HepG2 (cell line): Measurements from ENCODE around the gene CCM2L. TPM values are rescaled to one million over a fixed set of nuclear protein-coding genes. Genes with fewer than 3 reads are reported as not detected.
A peak's percentile ranks its signal among the peaks of the same experiment; 100 is the strongest.

Experiments used
- ATAC-seq: fragments of 200-7000 bp; cut with Tn5 transposase; 3 replicates; pipeline ENCODE4 v1.9.1; 2020; ENCODE audit warnings: mild to moderate bottlenecking, moderate library complexity
- BruUV-seq: library from RNA; stranded (reverse); fragments of 400-500 nt; replicated peaks from 2 replicates; lab custom pipeline; 2021; lab: Mats Ljungman, UMichigan
- CTCF ChIA-PET: fragments of 300-600 bp; formaldehyde crosslinking; extraction: SDS; loops from one replicate; lab custom pipeline; 2021; ENCODE audit warnings: low total read pairs, inconsistent platforms, low intra/inter-chr PET ratio; lab: Yijun Ruan, JAX
- POLR2A ChIA-PET: fragments of 350-600 bp; sonication (Branson Sonifier 250); formaldehyde crosslinking; loops from one replicate; lab custom pipeline; 2020; ENCODE audit warnings: antibody characterized with exemption, inconsistent platforms; lab: Yijun Ruan, JAX
- DNase-seq: peaks from one replicate; pipeline ENCODE4 v3.0.0-alpha.2; 2015; ENCODE audit warnings: low spot score
- FAIRE-seq: peaks from 3 replicates; lab custom pipeline; 2011; peaks lifted over from hg19 to GRCh38; lab: Jason Lieb, UNC
- H2AFZ ChIP-seq: one replicate; pipeline ENCODE4 v1.6.1; 2011; ENCODE audit warnings: low read length, inconsistent platforms
- H3K27ac ChIP-seq: fragments of 300-600 bp; 3 replicates; pipeline ENCODE4 v1.8.0; 2011; ENCODE audit warnings: mixed run types, mild to moderate bottlenecking, mixed read lengths, low read length, inconsistent platforms; ENCODE audit not compliant: insufficient read depth; ENCODE audit errors: extremely low read length
- H3K27me3 ChIP-seq, 2 experiments: fragments of 200-600 bp in 1 of 2; 2 replicates in 1 of 2; 3 replicates in 1 of 2; pipeline versions ENCODE4 v1.6.0 to v1.8.0; 2011; ENCODE audit warnings: low read length in 2 of 2, mild to moderate bottlenecking in 2 of 2, moderate library complexity in 2 of 2, inconsistent platforms in 1 of 2; ENCODE audit not compliant: insufficient read depth in 2 of 2, control insufficient read depth in 1 of 2
- H3K36me3 ChIP-seq, 2 experiments: fragments of 200-600 bp in 1 of 2; replicated peaks in 1 of 2; 2 replicates in 1 of 2; 3 replicates in 1 of 2; pipeline versions ENCODE4 v1.5.1 to v1.8.0; 2011; ENCODE audit warnings: low read length in 2 of 2, inconsistent platforms in 1 of 2; ENCODE audit not compliant: insufficient read depth in 2 of 2, control insufficient read depth in 1 of 2
- H3K4me1 ChIP-seq: 2 replicates; pipeline ENCODE4 v1.5.1; 2012; ENCODE audit warnings: low read length, inconsistent platforms; ENCODE audit not compliant: insufficient read depth
- H3K4me2 ChIP-seq: 2 replicates; pipeline ENCODE4 v1.6.0; 2011; ENCODE audit warnings: low read depth, low read length, inconsistent platforms
- H3K4me3 ChIP-seq, 3 experiments: fragments of 200-600 bp in 1 of 3; sonication (generic), shearing (Covaris generic) in 1 of 3; replicated peaks in 1 of 3; 2 replicates each; pipeline ENCODE4 v1.5.1; 2011 to 2016; ENCODE audit warnings: low read length in 3 of 3, inconsistent platforms in 2 of 3, low read depth in 2 of 3, mild to moderate bottlenecking in 2 of 3, control low read depth in 1 of 3, mixed read lengths in 1 of 3; ENCODE audit not compliant: insufficient read depth in 1 of 3
- H3K79me2 ChIP-seq: one replicate; pipeline ENCODE4 v1.6.1; 2011; ENCODE audit warnings: low read length, inconsistent platforms; ENCODE audit not compliant: insufficient read depth
- H3K9ac ChIP-seq: 2 replicates; pipeline ENCODE4 v1.6.0; 2011; ENCODE audit warnings: mild to moderate bottlenecking, low read depth, low read length, inconsistent platforms; ENCODE audit not compliant: insufficient read depth
- H3K9me3 ChIP-seq: 2 replicates; pipeline ENCODE4 v1.5.1; 2012; ENCODE audit warnings: mild to moderate bottlenecking, low read length
- H4K20me1 ChIP-seq: 2 replicates; pipeline ENCODE4 v1.6.0; 2011; ENCODE audit warnings: inconsistent platforms, mild to moderate bottlenecking, low read length, moderate library complexity; ENCODE audit not compliant: insufficient read depth
- CBX2 ChIP-seq, 2 experiments: fragments of 200-600 bp in 1 of 2; sonication (generic); formaldehyde crosslinking in 1 of 2; IDR thresholded peaks; 2 replicates each; pipeline versions ENCODE4 v1.7.0 to v1.8.1; 2018 to 2022; ENCODE audit warnings: low read depth in 2 of 2, low read length in 1 of 2, mild to moderate bottlenecking in 1 of 2, missing genetic modification reagents in 1 of 2
- KDM2A ChIP-seq: sonication (generic); formaldehyde crosslinking; IDR thresholded peaks from 2 replicates; pipeline ENCODE4 v1.4.0; 2020; ENCODE audit warnings: low read depth, missing genetic modification reagents, borderline replicate concordance
- MXI1 ChIP-seq: IDR thresholded peaks from 3 replicates; pipeline ENCODE4 v1.6.1; 2012; ENCODE audit warnings: low read depth, low read length, inconsistent platforms, borderline replicate concordance
- MZF1 ChIP-seq: sonication (generic); formaldehyde crosslinking; IDR thresholded peaks from 2 replicates; pipeline ENCODE4 v1.8.1; 2023; ENCODE audit warnings: mild to moderate bottlenecking, missing genetic modification reagents, borderline replicate concordance
- RFX1 ChIP-seq: fragments of 450-650 bp; IDR thresholded peaks from 2 replicates; pipeline ENCODE4 v1.6.1; 2017
- SRSF1 ChIP-seq: fragments of 200-400 bp; formaldehyde crosslinking; optimal IDR thresholded peaks from 2 replicates; pipeline ENCODE3; 2017; ENCODE audit warnings: mild to moderate bottlenecking, low read depth, low read length, moderate library complexity
- ZBTB1 ChIP-seq: sonication (generic); formaldehyde crosslinking; IDR thresholded peaks from 2 replicates; pipeline ENCODE4 v1.4.0; 2020; ENCODE audit warnings: missing genetic modification reagents, borderline replicate concordance
- ZBTB40 ChIP-seq, 2 experiments: fragments of 450-650 bp in 1 of 2; sonication (generic) in 1 of 2; formaldehyde crosslinking in 1 of 2; IDR thresholded peaks; 2 replicates each; pipeline versions ENCODE4 v1.6.1 to v1.8.0; 2016 to 2022; ENCODE audit warnings: antibody characterized with exemption in 1 of 2, mild to moderate bottlenecking in 1 of 2, missing genetic modification reagents in 1 of 2
- ZFP90 ChIP-seq: sonication (generic); formaldehyde crosslinking; IDR thresholded peaks from 2 replicates; pipeline ENCODE4 v1.8.0; 2022; ENCODE audit warnings: missing genetic modification reagents, mild to moderate bottlenecking, inconsistent platforms, borderline replicate concordance
- ZFY ChIP-seq: sonication (generic); formaldehyde crosslinking; IDR thresholded peaks from 2 replicates; pipeline ENCODE4 v1.4.0; 2020; ENCODE audit warnings: missing genetic modification reagents
- ZNF326 ChIP-seq: sonication (generic); formaldehyde crosslinking; IDR thresholded peaks from 2 replicates; pipeline ENCODE4 v1.4.0; 2020; ENCODE audit warnings: missing genetic modification reagents, borderline replicate concordance
- ZNF33B ChIP-seq: sonication (generic); formaldehyde crosslinking; IDR thresholded peaks from 2 replicates; pipeline ENCODE4 v1.5.1; 2020; ENCODE audit warnings: mild to moderate bottlenecking, missing genetic modification reagents
- ZNF350 ChIP-seq: sonication (generic); formaldehyde crosslinking; IDR thresholded peaks from 2 replicates; pipeline ENCODE4 v1.4.0; 2020; ENCODE audit warnings: mild to moderate bottlenecking, low read depth, missing genetic modification reagents, borderline replicate concordance
- ZNF367 ChIP-seq: sonication (generic); formaldehyde crosslinking; IDR thresholded peaks from 2 replicates; pipeline ENCODE4 v1.4.0; 2020; ENCODE audit warnings: missing genetic modification reagents, borderline replicate concordance
- ZNF530 ChIP-seq: sonication (generic); formaldehyde crosslinking; IDR thresholded peaks from 2 replicates; pipeline ENCODE4 v1.5.0; 2020; ENCODE audit warnings: low read depth, mild to moderate bottlenecking, missing genetic modification reagents
- WGBS: methylation state at CpG from one replicate; pipeline ENCODE4 v1.1.6; 2017; ENCODE audit warnings: low lambda C conversion rate; 5-methylcytosine and 5-hydroxymethylcytosine counted together
- in situ Hi-C: cut with HindIII; loops from 2 replicates; pipeline ENCODE4 v1.10.0; 2017; ENCODE audit warnings: low pct_unique_long_range_greater_than_20kb; ENCODE audit not compliant: extremely low pct_ligation_motif_present
- intact Hi-C: fragments of 100-400 bp; cut with micrococcal nuclease; formaldehyde crosslinking; loops from one replicate; pipeline ENCODE4 v1.10.0; 2022; ENCODE audit not compliant: unreplicated experiment
- polyA plus RNA-seq, 8 experiments: library from polyadenylated mRNA; depleted of rRNA in 3 of 8; stranded (reverse) in 7 of 8; unstranded in 1 of 8; fragments of >200 nt; fragmentation: Illumina TruSeq in 4 of 8; extraction: Trizol in 4 of 8; gene quantifications; 2 replicates each; pipeline versions ENCODE4 v1.2.1 to v1.2.3, GENCODE V29; 2011 to 2016; ENCODE audit warnings: low read depth in 4 of 8, missing spikeins in 1 of 8, mixed read lengths in 1 of 8; ENCODE audit not compliant: insufficient read depth in 1 of 8
- total RNA-seq, 5 experiments: library from RNA; depleted of rRNA; stranded (reverse); fragments of >200 nt; fragmentation: Illumina TruSeq; extraction: Trizol; gene quantifications; 2 replicates each; pipeline ENCODE4 v1.2.3, GENCODE V29; 2016; ENCODE audit warnings: low read depth in 1 of 5

CCM2L gene
- total and polyA plus RNA-seq, 2 of the 13 experiments (the other 11 are each of a cell fraction or from before 2014, with no cell fraction given), result 0.15 TPM; not detected in 1

GRCh38 chr20:32079655-32080109 is 69.4 kb downstream of the CCM2L start:
- in situ Hi-C loops (no loop called here), intact Hi-C loops (no loop called here)
- Histone ChIP-seq H3K27ac (no peak overlapping the region), H3K79me2 (no peaks in the 10 kb centered on the region), H3K4me3 (peak overlapping the region in 1 of 3 experiments; percentile 41; a peak in 1 of 6 replicates), H3K4me2 (peak overlapping the region; percentile 41; the same call in 1 of the 2 replicates), H3K9me3 (no peaks in the 10 kb centered on the region), H3K9ac (no peak overlapping the region), H3K4me1 (peaks cover 12% of the 10 kb centered on the region), H3K27me3 (peaks cover 7 to 49% of the 10 kb centered on the region in 2 experiments; a peak in 3 of 5 replicates), H2AFZ (peak overlapping the region; percentile 57), H3K36me3 (no peaks in the 10 kb centered on the region), H4K20me1 (no peaks in the 10 kb centered on the region)
- no TSS peak for BruUV-seq
- WGBS, result 2% methylated on average over 8 of the region's 8 CpGs
- DNase-seq (peak; percentile 61), ATAC-seq (peak; percentile 90), FAIRE-seq (peak; percentile 69)
- POLR2A ChIA-PET, result no interaction called here
- CTCF ChIA-PET, result no interaction called here
- TF ChIP-seq KDM2A (CRISPR knock-in tag) (no peak; the same call in 1 of the 2 replicates), ZBTB40 (IDR thresholded peaks at IDR 0.05) (no peak), ZBTB40 (CRISPR knock-in tag; IDR thresholded peaks at IDR 0.05) (0 out of 2 replicates have a peak, but pooled peaks have one; percentile 44), RFX1 (no peak), ZBTB1 (CRISPR knock-in tag) (no peak), MZF1 (CRISPR knock-in tag) (no peak), CBX2 (IDR thresholded peaks at IDR 0.05; ENCODE audit: low read depth, low read length) (no peak), CBX2 (CRISPR knock-in tag; IDR thresholded peaks at IDR 0.05; ENCODE audit: low read depth) (no peak), SRSF1 (no peak), MXI1 (no peak), ZFY (CRISPR knock-in tag) (peak; percentile 47; the same call in 1 of the 2 replicates), ZNF350 (CRISPR knock-in tag) (no peak), ZNF367 (no peak), ZFP90 (no peak), ZNF33B (0 out of 2 replicates have a peak, but pooled peaks have one; percentile 70), ZNF530 (CRISPR knock-in tag) (no peak), ZNF326 (CRISPR knock-in tag) (no peak)
